HG02759 (cell line): ENCODE measurements around the gene TRIO.

Experiments used
- ATAC-seq: cut with Tn5 transposase; IDR thresholded peaks from one replicate; pipeline ENCODE4 v1.9.1; 2021; ENCODE audit warnings: mild to moderate bottlenecking, moderate library complexity; ENCODE audit not compliant: unreplicated experiment

Gene TRIO

GRCh38 chr5:14145435-14146334, 2.5 kb downstream of the TRIO start:
- no peak for ATAC-seq

- ATAC-seq, result no peak
These were observed 3.6 kb downstream of the TRIO start for GRCh38 chr5:14146725-14147124.

DNA sequence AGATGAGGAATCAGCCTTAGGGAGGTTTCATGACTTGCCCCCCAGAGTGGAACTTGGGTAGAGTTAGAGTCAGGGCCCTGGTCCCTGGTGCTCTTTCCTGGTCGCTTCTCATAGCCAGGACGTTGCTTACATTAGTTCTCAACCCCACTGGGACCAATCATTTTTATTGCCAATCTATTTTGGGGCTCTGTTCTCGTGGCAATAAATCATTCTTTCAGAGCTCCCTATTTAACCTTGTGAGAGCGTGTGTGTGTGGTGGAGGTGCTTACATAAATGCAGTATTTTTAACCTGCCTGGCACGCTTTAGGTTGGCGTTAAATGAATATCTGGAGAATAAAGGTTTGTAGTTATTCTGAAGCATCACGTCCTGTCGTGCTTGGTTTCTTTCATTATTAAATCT, 4.1 kb downstream of the TRIO start:
- no peak for ATAC-seq

GRCh38 chr5:14148483-14148882, 5.3 kb downstream of the TRIO start:
- no peak for ATAC-seq

DNA sequence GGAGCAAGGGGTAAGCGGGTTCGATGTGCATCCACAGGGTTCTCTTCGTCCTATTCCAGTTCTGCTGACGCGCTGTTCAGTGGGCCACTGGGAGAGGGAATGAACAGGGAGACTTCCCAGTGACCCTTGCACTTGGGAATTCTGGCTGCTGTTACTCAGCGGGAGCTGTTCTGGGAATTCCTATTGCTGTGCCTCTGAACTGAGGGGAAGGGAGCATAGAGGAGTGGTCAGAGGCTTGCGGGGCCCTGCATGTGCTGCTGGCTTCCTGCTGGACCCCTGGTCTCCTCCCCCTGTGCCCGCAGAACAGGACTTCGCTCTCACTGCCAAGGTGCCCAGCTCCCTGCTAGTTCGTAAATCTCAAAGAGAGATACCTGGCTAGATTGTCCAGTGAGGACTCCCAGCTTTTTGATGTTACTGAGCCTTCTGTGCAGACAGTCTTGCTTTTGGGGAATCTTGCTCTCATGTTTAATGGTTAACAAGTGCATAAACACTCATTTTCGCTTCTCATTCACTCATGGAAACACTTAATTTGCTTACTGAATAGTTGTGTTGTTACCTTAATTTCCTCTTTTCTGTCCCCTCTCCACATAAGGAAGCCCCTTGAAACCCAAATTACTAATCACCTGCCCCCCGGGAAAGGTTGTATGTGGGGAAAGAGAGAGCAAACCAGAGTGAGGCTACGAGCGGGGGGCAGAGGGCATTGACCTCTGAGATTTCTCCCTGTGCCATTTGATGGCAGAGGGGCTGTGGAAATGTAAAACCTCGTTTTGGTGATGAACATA, 5.9 kb downstream of the TRIO start:
- no peak for ATAC-seq

- ATAC-seq, result no peak
These were observed 6.6 kb downstream of the TRIO start for GRCh38 chr5:14149672-14150274.

GRCh38 chr5:14151416-14151815, 8.3 kb downstream of the TRIO start:
- ATAC-seq, result no peak

DNA sequence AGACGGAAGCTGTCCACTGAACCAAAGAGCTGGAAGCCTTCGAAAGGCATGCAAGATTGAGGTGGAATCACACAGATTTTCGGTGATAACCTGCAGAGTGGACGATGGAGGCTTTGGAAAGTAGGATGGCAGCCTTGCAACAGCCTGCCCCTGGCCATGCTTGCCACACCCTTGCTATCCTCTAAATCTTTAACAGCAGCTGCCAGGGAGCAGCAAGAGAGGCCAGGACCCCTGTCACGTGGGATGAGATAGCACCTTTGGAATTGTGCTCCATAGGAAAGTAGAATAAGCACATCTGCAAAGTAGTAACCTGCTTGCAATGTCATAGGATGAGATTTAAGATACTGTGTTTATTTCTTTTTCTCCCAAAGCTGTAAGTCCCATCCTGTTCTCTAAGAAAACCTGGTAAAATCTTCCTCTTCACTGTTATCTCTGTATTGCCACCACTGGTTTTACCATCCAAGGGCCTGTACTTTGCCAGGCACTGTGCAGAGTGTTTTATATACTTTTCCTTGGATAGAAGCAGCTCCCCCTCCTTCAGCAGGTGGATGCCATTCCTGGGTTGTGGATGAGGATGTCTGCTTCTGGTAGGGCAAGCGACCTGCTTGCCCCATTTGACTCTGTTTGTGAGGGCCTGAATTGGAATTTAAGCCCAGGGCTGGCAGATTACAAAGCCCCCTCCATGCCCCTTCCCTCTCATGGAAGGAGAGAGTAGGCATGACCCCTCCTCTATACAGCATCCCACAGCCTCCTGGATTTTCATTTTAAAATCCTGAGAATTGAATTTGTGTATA, 10.1 kb downstream of the TRIO start:
- ATAC-seq, result no peak

DNA sequence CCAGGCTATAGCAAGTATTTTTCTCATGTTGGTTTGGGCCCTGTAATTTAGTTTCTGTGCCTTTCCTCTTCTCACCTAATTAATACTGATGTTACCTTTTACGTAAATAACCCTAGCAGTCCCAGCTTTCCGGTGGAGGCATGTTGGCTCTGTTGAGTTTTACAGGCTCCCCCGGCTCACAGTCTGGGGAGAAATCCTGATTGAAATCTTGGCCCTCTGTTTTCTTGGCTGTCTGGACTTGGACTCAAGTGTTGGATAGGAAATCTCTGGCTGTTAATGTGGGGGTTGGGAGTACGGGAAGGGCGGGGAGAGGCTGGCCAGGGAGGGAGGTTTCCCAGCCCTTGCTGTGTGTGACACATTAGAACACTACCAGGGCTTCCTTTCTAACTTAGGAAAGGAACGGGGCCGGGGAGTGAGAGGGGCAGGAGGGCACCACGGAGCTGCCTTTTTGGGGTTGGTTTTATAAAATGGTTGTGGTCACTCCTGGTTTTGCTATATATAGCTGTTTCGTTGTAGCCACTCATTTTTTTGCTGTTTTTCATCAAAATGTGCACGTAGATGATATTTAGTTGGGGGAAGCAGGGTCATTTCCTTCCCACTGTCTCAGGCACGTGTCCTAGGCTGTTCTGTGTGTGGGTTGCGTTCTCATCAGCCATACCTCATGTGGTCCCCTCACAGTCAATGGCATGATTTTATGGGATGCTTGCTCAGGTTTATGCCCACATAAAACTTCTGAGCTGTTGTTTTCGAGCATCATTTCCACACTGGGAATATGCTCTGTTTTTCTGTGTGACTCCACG, 11.0 kb downstream of the TRIO start:
- ATAC-seq, result peak; percentile 49

DNA sequence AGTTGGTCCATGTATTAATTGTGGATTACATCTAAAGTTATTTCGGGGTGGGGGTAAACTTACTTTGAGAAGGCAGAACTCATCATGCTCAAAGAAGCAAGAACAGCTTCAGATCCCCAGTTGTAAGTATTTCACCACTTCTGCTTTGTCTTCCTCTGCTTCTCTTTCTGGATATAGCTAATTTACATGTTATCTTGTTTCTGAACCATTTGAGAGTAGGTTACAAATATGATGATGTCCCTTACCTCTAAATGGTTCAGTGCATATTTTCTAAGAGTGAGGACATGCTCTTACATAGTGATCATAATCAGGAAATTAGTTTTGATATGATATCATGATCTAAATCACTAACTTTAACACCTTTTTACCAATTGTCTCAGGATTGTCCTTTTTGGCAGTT, 11.9 kb downstream of the TRIO start:
- peak; percentile 56 for ATAC-seq

DNA sequence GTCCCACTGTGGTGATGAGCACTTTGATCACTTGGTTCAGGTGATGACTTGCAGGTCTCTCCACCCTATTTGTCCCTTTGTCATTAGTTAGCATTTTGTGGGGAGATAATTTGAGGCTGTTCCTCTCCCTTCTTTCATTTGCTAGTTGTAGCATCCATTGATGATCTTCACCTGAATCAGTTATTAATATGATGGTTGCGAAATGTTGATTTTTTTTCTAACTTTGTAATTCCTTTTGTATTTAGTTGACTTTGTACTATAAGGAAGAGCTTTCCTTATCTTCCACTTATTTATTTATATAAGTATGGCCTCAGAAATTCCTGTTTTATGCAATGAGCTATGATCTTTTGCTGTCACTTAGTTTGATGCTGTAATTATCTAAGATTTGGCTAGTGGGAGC, 12.6 kb downstream of the TRIO start:
- ATAC-seq, result no peak

DNA sequence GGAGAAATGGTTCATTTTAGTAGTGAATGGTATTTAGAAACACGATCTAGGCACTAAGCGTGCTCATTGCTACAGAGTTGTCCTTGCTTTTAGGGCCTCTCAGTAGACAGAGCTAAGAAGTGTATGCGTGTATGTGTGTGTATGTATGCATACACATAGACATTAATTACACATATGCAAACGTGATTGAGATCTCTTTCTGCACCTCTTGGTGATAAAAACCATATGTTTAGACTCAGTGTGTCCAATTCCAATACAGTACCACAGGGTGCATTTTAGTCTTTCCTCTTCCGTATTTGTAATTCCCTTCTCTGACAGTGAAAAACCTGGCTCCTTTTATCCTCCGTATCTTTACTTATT, 13.1 kb downstream of the TRIO start:
- ATAC-seq, result peak; percentile 5

DNA sequence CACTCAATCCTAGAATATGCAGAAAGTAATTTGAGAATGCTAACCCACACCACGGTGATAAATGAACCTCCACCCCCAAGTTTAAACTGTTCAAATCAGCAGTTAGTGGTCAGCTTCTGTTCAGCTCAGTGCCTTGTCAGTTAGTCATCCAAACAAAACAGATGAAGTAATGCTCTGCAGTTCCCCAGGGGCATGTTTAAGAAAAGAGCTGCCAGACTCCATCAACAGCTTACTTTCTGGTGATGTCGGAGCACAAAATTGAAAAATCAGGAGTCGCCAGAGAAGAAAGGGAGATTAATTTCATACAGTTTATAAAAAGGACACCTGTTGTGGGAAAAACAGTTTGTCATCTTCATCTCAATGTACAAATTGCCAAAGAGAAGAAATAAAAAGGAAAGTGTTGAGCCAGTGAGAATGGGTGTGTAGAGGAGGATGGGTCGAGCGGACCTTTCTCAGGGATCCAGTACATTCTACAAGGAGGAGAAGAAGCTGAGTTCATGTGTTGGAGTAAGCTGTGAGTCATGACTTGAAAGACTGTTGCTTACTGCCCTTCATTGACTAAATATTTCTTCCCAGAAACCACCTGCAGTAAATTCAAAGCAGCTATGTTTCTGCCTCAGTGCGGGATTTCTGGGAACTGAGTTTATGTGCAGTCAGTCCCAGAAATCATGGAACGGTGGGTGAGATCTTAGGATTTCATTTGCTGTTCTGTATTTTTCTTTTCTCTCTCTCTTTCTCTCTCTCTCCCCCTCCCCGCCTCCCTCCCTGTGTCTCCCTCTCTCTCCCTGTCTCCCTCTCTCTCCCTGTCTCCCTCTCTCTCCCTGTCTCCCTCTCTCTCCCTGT, 13.7 kb downstream of the TRIO start:
- ATAC-seq, result peak; percentile 62

DNA sequence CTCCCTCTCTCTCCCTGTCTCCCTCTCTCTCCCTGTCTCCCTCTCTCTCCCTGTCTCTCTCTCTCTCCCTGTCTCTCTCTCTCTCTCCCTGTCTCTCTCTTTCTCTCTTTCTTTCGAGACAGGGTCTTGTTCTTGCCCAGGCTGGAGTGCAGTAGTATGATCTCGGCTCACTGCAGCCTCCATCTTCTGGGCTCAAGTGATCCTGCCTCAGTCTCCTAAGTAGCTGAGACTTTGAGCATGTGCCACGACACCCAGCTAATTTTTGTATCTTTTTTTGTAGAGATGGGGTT, 14.3 kb downstream of the TRIO start:
- ATAC-seq, result no peak

DNA sequence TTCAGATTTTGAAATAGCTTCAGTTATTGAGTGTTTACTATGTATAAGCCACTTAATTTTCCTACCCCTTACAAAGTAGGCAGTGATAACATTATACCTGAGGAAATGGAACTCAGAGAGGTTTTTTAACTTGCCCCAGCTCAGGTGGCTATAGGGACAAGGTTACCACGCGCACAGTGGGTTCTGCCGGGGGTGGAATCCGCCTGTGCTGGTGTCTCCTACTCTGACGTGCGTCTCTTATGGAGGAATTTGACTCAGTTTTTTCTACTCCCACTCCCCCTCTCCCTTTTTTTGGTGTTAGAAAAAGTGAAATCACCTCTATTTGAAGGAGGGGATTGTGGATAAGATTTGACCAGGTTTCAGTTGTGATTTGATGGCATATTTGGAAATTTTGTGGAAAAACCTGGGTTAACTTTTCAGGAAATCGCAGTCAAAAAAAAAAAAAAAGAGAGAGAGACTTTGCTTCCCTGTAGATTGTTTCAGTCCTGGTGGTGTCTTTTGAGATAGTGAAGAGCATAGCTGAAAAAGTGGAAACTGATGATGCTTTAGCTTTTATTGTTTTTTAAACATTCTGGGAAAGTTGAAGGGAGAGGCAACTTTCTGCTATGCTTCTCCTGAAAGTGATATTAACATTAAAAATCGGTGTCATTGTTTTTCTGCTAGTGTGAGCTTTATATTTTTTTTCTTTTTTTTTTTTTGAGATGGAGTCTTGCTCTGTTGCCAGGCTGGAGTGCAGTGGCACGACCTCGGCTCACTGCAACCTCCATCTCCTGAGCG, 15.9 kb downstream of the TRIO start:
- ATAC-seq, result no peak

- ATAC-seq, result no peak
These were observed 18.8 kb downstream of the TRIO start for GRCh38 chr5:14161825-14162556.

GRCh38 chr5:14164164-14165163, 21.3 kb downstream of the TRIO start:
- no peak for ATAC-seq
